ENCODE measurements around the gene HSPA12A.

GRCh38 chr10:116737627-116738327 lies 4.6 kb downstream of the HSPA12A start:
- peak; percentile 35 for TF ChIP-seq CTCF (IDR thresholded peaks at IDR 0.05; ENCODE audit: insufficient read depth, low read depth, low read length)
- no peak for TF ChIP-seq EZH2 (IDR thresholded peaks at IDR 0.05; ENCODE audit: insufficient read depth, low read length)
